ENCODE results near the gene SLC25A47. TPM values are rescaled to one million over a fixed set of nuclear protein-coding genes. Genes with fewer than 3 reads are reported as not detected.

SLC25A47 gene
- total and polyA plus RNA-seq, 4 donors = 0.02 to 0.12 (median 0.06) TPM; not detected in 1

DNA sequence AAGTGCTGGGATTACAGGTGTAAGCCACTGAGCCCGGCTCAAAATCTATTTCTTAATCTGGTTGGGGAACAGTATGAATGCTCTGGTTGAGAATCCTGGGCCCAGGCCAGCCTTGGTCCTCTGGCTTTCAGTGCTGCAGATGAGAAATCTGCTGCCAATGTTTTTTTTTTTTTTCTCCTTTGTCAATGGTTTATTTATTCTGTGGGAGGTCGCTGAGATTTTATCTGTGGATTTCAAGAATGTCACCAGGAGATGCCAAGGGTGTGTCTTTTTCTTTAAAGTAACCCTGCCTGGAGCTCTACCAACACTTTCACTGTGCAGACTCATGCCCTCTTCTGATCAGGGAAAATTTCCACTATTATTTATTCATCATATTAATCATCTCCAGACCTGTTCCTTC lies 20.5 kb upstream of the SLC25A47 start:
- DNase-seq = no peak
- 31 to 67% methylated on average over 2 of the region's 2 CpGs for WGBS, 2 donors
- TF ChIP-seq, protein P1, sequence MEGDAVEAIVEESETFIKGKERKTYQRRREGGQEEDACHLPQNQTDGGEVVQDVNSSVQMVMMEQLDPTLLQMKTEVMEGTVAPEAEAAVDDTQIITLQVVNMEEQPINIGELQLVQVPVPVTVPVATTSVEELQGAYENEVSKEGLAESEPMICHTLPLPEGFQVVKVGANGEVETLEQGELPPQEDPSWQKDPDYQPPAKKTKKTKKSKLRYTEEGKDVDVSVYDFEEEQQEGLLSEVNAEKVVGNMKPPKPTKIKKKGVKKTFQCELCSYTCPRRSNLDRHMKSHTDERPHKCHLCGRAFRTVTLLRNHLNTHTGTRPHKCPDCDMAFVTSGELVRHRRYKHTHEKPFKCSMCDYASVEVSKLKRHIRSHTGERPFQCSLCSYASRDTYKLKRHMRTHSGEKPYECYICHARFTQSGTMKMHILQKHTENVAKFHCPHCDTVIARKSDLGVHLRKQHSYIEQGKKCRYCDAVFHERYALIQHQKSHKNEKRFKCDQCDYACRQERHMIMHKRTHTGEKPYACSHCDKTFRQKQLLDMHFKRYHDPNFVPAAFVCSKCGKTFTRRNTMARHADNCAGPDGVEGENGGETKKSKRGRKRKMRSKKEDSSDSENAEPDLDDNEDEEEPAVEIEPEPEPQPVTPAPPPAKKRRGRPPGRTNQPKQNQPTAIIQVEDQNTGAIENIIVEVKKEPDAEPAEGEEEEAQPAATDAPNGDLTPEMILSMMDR (IDR thresholded peaks at IDR 0.05; ENCODE audit: control extremely low read depth, extremely low read depth) = no peak
- Histone ChIP-seq H3K9me3 (ENCODE audit: control insufficient read depth in 4 of 4, insufficient read depth in 3 of 4, low read length in 3 of 4) (no peaks in the 10 kb centered on the region), H3K27ac (ENCODE audit: low read depth in 1 of 2, low read length in 1 of 2) (no peak overlapping the region), H3K36me3 (ENCODE audit: control insufficient read depth in 4 of 4, insufficient read depth in 4 of 4, low read length in 4 of 4) (peaks cover 0 to 2% (median 0%) of the 10 kb centered on the region in 4 donors), H3K9ac (ENCODE audit: insufficient read depth in 1 of 2, low read length in 2 of 2) (no peak overlapping the region), H3K4me3 (no peak overlapping the region), H3K27me3 (ENCODE audit: control insufficient read depth in 3 of 3, insufficient read depth in 3 of 3, low read length in 2 of 3) (no peaks in the 10 kb centered on the region), H3K4me1 (ENCODE audit: control insufficient read depth in 5 of 5, insufficient read depth in 5 of 5, low read length in 5 of 5) (peaks cover 0 to 21% (median 13%) of the 10 kb centered on the region in 5 donors)
- no peak for ATAC-seq (ENCODE audit: insufficient read depth, low FRiP score)

GRCh38 chr14:100303179-100303578 lies 20.0 kb upstream of the SLC25A47 start:
- DNase-seq (no peak), ATAC-seq (ENCODE audit: insufficient read depth, low FRiP score) (no peak)
- peak overlapping the region in 1 of 2 donors; percentile 5 for H3K27ac ChIP-seq (ENCODE audit: low read depth in 1 of 2, low read length in 1 of 2)
- WGBS, 2 donors = 60 to 65% methylated on average over 8 of the region's 8 CpGs
- H3K9ac ChIP-seq (ENCODE audit: insufficient read depth in 1 of 2, low read length in 2 of 2) = no peak overlapping the region
- H3K4me3 ChIP-seq = no peak overlapping the region
- H3K4me1 ChIP-seq (ENCODE audit: control insufficient read depth in 5 of 5, insufficient read depth in 5 of 5, low read length in 5 of 5) = peaks cover 0 to 20% (median 15%) of the 10 kb centered on the region in 5 donors
- H3K9me3 ChIP-seq (ENCODE audit: control insufficient read depth in 4 of 4, insufficient read depth in 3 of 4, low read length in 3 of 4) = no peaks in the 10 kb centered on the region
- TF ChIP-seq, protein P1 (IDR thresholded peaks at IDR 0.05; ENCODE audit: control extremely low read depth, extremely low read depth) = peak; percentile 10
- peaks cover 0 to 2% (median 0%) of the 10 kb centered on the region in 4 donors for H3K36me3 ChIP-seq (ENCODE audit: control insufficient read depth in 4 of 4, insufficient read depth in 4 of 4, low read length in 4 of 4)
- H3K27me3 ChIP-seq (ENCODE audit: control insufficient read depth in 3 of 3, insufficient read depth in 3 of 3, low read length in 2 of 3) = no peaks in the 10 kb centered on the region

- H3K4me1 ChIP-seq (ENCODE audit: control insufficient read depth in 5 of 5, insufficient read depth in 5 of 5, low read length in 5 of 5) = peaks cover 0 to 20% (median 15%) of the 10 kb centered on the region in 5 donors
Observed at GRCh38 chr14:100303925-100304324, 19.2 kb upstream of the SLC25A47 start.

More at GRCh38 chr14:100303925-100304324, 19.2 kb upstream of the SLC25A47 start:
- DNase-seq = no peak
- no peak overlapping the region for H3K27ac ChIP-seq (ENCODE audit: low read depth in 1 of 2, low read length in 1 of 2)
- TF ChIP-seq, protein P1 (IDR thresholded peaks at IDR 0.05; ENCODE audit: control extremely low read depth, extremely low read depth) = no peak
- no peaks in the 10 kb centered on the region for H3K36me3 ChIP-seq (ENCODE audit: control insufficient read depth in 4 of 4, insufficient read depth in 4 of 4, low read length in 4 of 4)
- 63 to 67% methylated on average over 4 of the region's 4 CpGs for WGBS, 2 donors
- H3K9me3 ChIP-seq (ENCODE audit: control insufficient read depth in 4 of 4, insufficient read depth in 3 of 4, low read length in 3 of 4) = no peaks in the 10 kb centered on the region
- H3K27me3 ChIP-seq (ENCODE audit: control insufficient read depth in 3 of 3, insufficient read depth in 3 of 3, low read length in 2 of 3) = no peaks in the 10 kb centered on the region
- no peak overlapping the region for H3K9ac ChIP-seq (ENCODE audit: insufficient read depth in 1 of 2, low read length in 2 of 2)
- ATAC-seq (ENCODE audit: insufficient read depth, low FRiP score) = no peak
- no peak overlapping the region for H3K4me3 ChIP-seq
